GM12892 (cell line): ENCODE measurements around the gene TSPAN9.

Experiments used
- POLR2A ChIP-seq: IDR thresholded peaks from 2 replicates; pipeline ENCODE4 v1.6.1; 2011; ENCODE audit warnings: low read depth, low read length, control low read depth
- POLR2AphosphoS5 ChIP-seq: IDR thresholded peaks from 2 replicates; pipeline ENCODE4 v1.6.1; 2011; ENCODE audit warnings: low read depth, low read length, control low read depth

- no peak for TF ChIP-seq POLR2AphosphoS5
- TF ChIP-seq POLR2A, result no peak
Measured at GRCh38 chr12:3191450-3191849, 114.3 kb downstream of the TSPAN9 start.
